HepG2 (cell line): ENCODE measurements around the gene HNRNPUL2. TPM values are rescaled to one million over a fixed set of nuclear protein-coding genes. Genes with fewer than 3 reads are reported as not detected.

ENCODE experiments used
- FOXJ3 ChIP-seq: sonication (generic); formaldehyde crosslinking; IDR thresholded peaks from 2 replicates; pipeline ENCODE4 v1.4.0; 2020; ENCODE audit warnings: missing genetic modification reagents, mild to moderate bottlenecking, borderline replicate concordance
- LBX2 ChIP-seq: sonication (generic); formaldehyde crosslinking; IDR thresholded peaks from 2 replicates; pipeline ENCODE4 v1.5.0; 2020; ENCODE audit warnings: missing genetic modification reagents, mild to moderate bottlenecking, borderline replicate concordance
- LCORL ChIP-seq, 2 experiments: fragments of 450-650 bp in 1 of 2; sonication (generic) in 1 of 2; formaldehyde crosslinking in 1 of 2; IDR thresholded peaks; 2 replicates each; pipeline versions ENCODE4 v1.5.0 to v1.6.1; 2017 to 2020; ENCODE audit warnings: antibody characterized with exemption in 1 of 2, missing genetic modification reagents in 1 of 2
- MAFF ChIP-seq: IDR thresholded peaks from 2 replicates; pipeline ENCODE4 v1.6.1; 2011; ENCODE audit warnings: low read depth, low read length, improper control_type of control experiment
- MZF1 ChIP-seq: sonication (generic); formaldehyde crosslinking; IDR thresholded peaks from 2 replicates; pipeline ENCODE4 v1.8.1; 2023; ENCODE audit warnings: mild to moderate bottlenecking, missing genetic modification reagents, borderline replicate concordance
- NKX3-1 ChIP-seq: sonication (generic); formaldehyde crosslinking; IDR thresholded peaks from 2 replicates; pipeline ENCODE4 v1.5.0; 2020; ENCODE audit warnings: missing genetic modification reagents
- SIN3A ChIP-seq: IDR thresholded peaks from 2 replicates; pipeline ENCODE4 v1.6.1; 2011; ENCODE audit warnings: low read depth, mild to moderate bottlenecking, control low read depth, low read length, borderline replicate concordance
- SMARCE1 ChIP-seq: fragments of 450-650 bp; IDR thresholded peaks from 2 replicates; pipeline ENCODE4 v1.6.1; 2017; ENCODE audit warnings: borderline replicate concordance
- SMC3 ChIP-seq: IDR thresholded peaks from 2 replicates; pipeline ENCODE4 v1.6.1; 2011; ENCODE audit warnings: low read length, improper control_type of control experiment
- ZNF234 ChIP-seq: sonication (generic); formaldehyde crosslinking; conservative IDR thresholded peaks from 2 replicates; pipeline ENCODE4 v1.5.1; 2020; ENCODE audit warnings: mild to moderate bottlenecking, missing genetic modification reagents
- ZNF318 ChIP-seq: sonication (generic); formaldehyde crosslinking; IDR thresholded peaks from 2 replicates; pipeline ENCODE4 v1.4.0; 2020; ENCODE audit warnings: mild to moderate bottlenecking, missing genetic modification reagents
- ZNF501 ChIP-seq: sonication (generic); formaldehyde crosslinking; IDR thresholded peaks from 2 replicates; pipeline ENCODE4 v1.5.1; 2020; ENCODE audit warnings: mild to moderate bottlenecking, moderate library complexity, missing genetic modification reagents
- ZNF512B ChIP-seq: sonication (generic); formaldehyde crosslinking; IDR thresholded peaks from 2 replicates; pipeline ENCODE4 v1.5.1; 2020; ENCODE audit warnings: missing genetic modification reagents, mild to moderate bottlenecking, borderline replicate concordance
- ZNF615 ChIP-seq: sonication (generic); formaldehyde crosslinking; IDR thresholded peaks from 2 replicates; pipeline ENCODE4 v1.5.0; 2020; ENCODE audit warnings: mild to moderate bottlenecking, missing genetic modification reagents, borderline replicate concordance
- ZSCAN20 ChIP-seq: sonication (generic); formaldehyde crosslinking; IDR thresholded peaks from 2 replicates; pipeline ENCODE4 v1.4.0; 2020; ENCODE audit warnings: missing genetic modification reagents, mild to moderate bottlenecking, borderline replicate concordance
- polyA plus RNA-seq, 8 experiments: library from polyadenylated mRNA; depleted of rRNA in 3 of 8; stranded (reverse) in 7 of 8; unstranded in 1 of 8; fragments of >200 nt; fragmentation: Illumina TruSeq in 4 of 8; extraction: Trizol in 4 of 8; gene quantifications; 2 replicates each; pipeline versions ENCODE4 v1.2.1 to v1.2.3, GENCODE V29; 2011 to 2016; ENCODE audit warnings: low read depth in 4 of 8, missing spikeins in 1 of 8, mixed read lengths in 1 of 8; ENCODE audit not compliant: insufficient read depth in 1 of 8
- total RNA-seq, 5 experiments: library from RNA; depleted of rRNA; stranded (reverse); fragments of >200 nt; fragmentation: Illumina TruSeq; extraction: Trizol; gene quantifications; 2 replicates each; pipeline ENCODE4 v1.2.3, GENCODE V29; 2016; ENCODE audit warnings: low read depth in 1 of 5

The HNRNPUL2 gene
- total and polyA plus RNA-seq, 2 of the 13 experiments (the other 11 are each of a cell fraction or from before 2014, with no cell fraction given), result 8.4 to 9.6 TPM

- TF ChIP-seq LBX2 (CRISPR knock-in tag) (no peak), ZNF318 (CRISPR knock-in tag) (0 out of 2 replicates have a peak, but pooled peaks have one; percentile 76), FOXJ3 (CRISPR knock-in tag) (no peak), ZNF615 (CRISPR knock-in tag) (no peak), ZNF512B (CRISPR knock-in tag) (no peak), ZSCAN20 (no peak), SMC3 (no peak), SIN3A (peak; percentile 91; the same call in 1 of the 2 replicates), MAFF (no peak), NKX3-1 (CRISPR knock-in tag) (peak; percentile 73), LCORL (IDR thresholded peaks at IDR 0.05) (no peak), LCORL (CRISPR knock-in tag; IDR thresholded peaks at IDR 0.05) (no peak), MZF1 (no peak), ZNF501 (CRISPR knock-in tag) (peak; percentile 91), SMARCE1 (no peak), ZNF234 (CRISPR knock-in tag) (0 out of 2 replicates have a peak, but pooled peaks have one; percentile 13)
These were observed 62.1 kb downstream of the HNRNPUL2 start, which contains the start of the genes C11orf98 and CSKMT (continued) for GRCh38 chr11:62665075-62665598.
